ENCODE data around the gene KLHL4. TPM values are rescaled to one million over a fixed set of nuclear protein-coding genes. Genes with fewer than 3 reads are reported as not detected.
"Not testable (repeated sequence)": the region's sequence is repeated elsewhere in the genome, so short reads cannot be mapped to it uniquely, and the experiment has no call there.

Gene KLHL4
- total RNA-seq, 2 donors from 2014 or later = 0.12 TPM; not detected in 1

DNA sequence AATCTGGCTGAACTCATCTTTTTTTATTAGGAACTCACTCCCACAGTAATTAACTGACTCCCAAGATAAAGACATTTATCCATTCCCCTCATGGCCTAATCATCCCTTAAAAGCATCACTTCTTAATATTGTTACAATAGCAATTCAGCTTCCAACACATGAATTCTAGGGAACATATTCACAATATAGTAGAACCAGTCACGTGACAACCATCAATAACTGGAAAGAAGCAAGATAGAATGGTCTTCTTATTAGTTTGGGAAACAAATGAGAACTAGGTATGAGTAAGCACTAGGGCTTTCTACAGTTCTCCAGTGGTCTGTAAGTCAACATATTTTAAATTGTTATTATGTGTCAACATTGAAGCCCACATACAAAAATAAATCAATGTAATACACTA, 170.1 kb downstream of the KLHL4 start:
- Mint-ChIP-seq H3K36me3 (ENCODE audit: insufficient read depth in 2 of 2) (peaks cover 0 to 2% of the 10 kb centered on the region in 2 donors), H3K9me3 (peaks cover 5 to 6% of the 10 kb centered on the region in 2 donors), H3K27ac (no peak overlapping the region), H3K4me3 (no peak overlapping the region), H3K4me1 (ENCODE audit: low read depth) (no peaks in the 10 kb centered on the region), H3K27me3 (ENCODE audit: low read depth) (peaks cover 6% of the 10 kb centered on the region)
- DNase-seq (no peak), ATAC-seq (replicated peaks in 1 of 2) (no peak)

DNA sequence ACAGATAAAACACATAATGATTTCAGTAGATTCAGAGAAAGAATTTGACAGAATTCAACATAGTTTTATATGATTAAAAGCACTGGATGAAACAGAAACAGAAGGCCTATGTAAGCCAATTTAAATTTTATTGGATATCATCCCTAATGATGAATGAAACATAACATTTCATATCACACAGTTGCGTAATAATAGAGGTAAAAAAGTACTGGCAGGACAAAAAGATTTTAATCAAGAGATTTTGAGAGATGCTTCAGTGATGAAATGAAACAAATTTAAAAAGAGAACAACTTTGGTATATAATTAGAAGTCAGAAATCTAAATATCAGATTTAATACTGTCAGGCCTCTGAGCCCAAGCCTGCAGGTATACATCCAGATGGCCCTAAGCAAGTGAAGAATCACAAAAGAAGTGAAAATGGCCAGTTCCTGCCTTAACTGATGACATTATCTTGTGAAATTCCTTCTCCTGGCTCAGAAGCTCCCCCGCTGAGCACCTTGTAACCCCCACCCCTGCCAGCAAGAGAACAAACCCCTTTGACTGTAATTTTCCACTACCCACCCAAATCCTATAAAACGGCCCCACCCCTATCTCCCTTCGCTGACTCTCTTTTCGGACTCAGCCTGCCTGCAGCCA, 170.6 kb downstream of the KLHL4 start:
- H3K27ac Mint-ChIP-seq; ATAC-seq (replicated peaks in 1 of 2); H3K36me3 Mint-ChIP-seq (ENCODE audit: insufficient read depth in 2 of 2): not testable (repeated sequence)

DNA sequence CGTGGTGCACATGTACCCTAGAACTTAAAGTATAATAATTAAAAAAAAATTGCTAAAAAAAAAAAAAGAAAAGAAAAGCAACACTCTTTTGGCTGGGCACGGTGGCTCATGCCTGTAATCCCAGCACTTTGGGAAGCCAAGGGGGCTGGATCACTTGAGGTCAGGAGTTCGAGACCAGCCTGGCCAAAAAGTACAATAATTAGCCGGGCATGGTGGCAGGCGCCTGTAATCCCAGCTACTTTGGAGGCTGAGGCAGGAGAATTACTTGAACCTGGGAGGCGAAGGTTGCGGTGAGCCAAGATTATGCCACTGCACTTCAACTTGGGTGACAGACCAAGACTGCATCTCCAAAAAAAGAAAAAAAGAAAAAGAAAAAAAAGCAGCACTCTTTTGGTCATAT, 171.6 kb downstream of the KLHL4 start:
- H3K4me3 Mint-ChIP-seq; H3K4me1 Mint-ChIP-seq (ENCODE audit: low read depth); H3K27me3 Mint-ChIP-seq (ENCODE audit: low read depth); H3K27ac Mint-ChIP-seq; H3K36me3 Mint-ChIP-seq (ENCODE audit: insufficient read depth in 2 of 2); ATAC-seq (replicated peaks in 1 of 2); DNase-seq; H3K9me3 Mint-ChIP-seq: not testable (repeated sequence)

More for the DNA sequence above, 170.6 kb downstream of the KLHL4 start:
- H3K9me3 Mint-ChIP-seq; H3K27me3 Mint-ChIP-seq (ENCODE audit: low read depth); DNase-seq; H3K4me1 Mint-ChIP-seq (ENCODE audit: low read depth); H3K4me3 Mint-ChIP-seq: not testable (repeated sequence)

DNA sequence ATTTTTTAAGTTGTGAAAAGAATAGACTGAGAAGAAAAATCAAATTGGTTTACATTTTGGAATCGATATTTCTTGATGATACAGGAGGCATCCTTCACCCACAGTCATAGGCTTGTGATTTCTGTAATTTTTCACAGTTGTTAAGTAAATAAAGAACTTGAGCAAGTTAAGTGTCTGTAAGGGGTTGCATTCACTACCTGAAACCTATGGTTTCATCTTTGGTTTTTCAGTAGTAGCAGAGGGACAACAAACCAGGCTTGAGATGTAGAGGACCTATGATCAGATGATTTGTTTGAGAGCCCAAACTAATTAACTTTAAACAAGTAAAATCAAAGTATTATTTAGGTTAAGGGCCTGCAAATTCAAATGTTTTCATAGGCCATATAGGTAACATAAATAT, 175.6 kb downstream of the KLHL4 start:
- Mint-ChIP-seq H3K9me3 (peaks cover 2 to 3% of the 10 kb centered on the region in 2 donors), H3K4me1 (ENCODE audit: low read depth) (no peaks in the 10 kb centered on the region), H3K27ac (no peak overlapping the region), H3K4me3 (no peak overlapping the region), H3K27me3 (ENCODE audit: low read depth) (peaks cover 17% of the 10 kb centered on the region), H3K36me3 (ENCODE audit: insufficient read depth in 2 of 2) (peaks cover 0 to 2% of the 10 kb centered on the region in 2 donors)
- no peak for DNase-seq
- ATAC-seq (replicated peaks in 1 of 2) = no peak

DNA sequence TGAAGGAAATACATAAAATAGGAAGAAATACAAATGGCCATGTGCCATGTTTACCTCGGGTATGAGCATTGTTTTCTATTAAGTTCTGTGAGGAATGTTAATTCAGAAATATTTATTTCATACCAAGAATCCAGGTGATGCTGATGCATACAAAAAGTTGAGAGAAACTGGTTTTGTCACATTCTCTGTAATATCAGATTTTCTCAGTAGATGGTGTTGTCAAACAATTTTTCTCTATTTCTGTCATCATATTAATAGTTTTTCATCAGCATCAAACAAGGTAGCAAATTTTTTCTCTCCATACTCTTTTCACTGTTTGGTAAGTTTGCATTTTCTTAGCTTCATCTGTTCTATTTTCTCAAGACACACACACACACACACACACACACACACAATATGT, 179.8 kb downstream of the KLHL4 start:
- ATAC-seq (replicated peaks in 1 of 2) = no peak
- Mint-ChIP-seq H3K27ac (no peak overlapping the region), H3K27me3 (ENCODE audit: low read depth) (peaks cover 11% of the 10 kb centered on the region), H3K4me3 (no peak overlapping the region), H3K36me3 (ENCODE audit: insufficient read depth in 2 of 2) (no peaks in the 10 kb centered on the region), H3K9me3 (peaks cover 0 to 3% of the 10 kb centered on the region in 2 donors), H3K4me1 (ENCODE audit: low read depth) (no peaks in the 10 kb centered on the region)
- no peak for DNase-seq

DNA sequence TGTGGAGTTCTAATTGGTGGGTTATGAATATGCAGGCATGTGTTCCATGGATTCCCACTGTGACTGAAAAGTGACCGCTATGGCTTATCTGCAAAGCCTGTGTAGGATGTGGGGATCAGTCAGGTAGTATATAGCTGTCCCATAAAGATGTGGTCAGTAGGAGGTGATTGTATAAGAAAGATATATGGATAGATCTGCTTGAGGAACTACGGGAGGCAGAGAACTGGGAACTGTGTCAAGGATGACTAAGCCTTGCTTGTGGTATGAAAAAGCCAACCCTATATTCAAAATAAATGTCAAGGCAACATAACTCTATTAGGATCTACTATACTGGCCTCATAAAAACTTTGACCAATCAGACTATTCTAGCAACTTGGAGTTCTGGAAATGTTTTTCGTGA, 185.2 kb downstream of the KLHL4 start:
- DNase-seq (no peak), ATAC-seq (replicated peaks in 1 of 2) (no peak)
- H3K27me3 Mint-ChIP-seq (ENCODE audit: low read depth) = no peaks in the 10 kb centered on the region
- H3K27ac Mint-ChIP-seq = no peak overlapping the region
- no peaks in the 10 kb centered on the region for H3K36me3 Mint-ChIP-seq (ENCODE audit: insufficient read depth in 2 of 2)
- H3K4me3 Mint-ChIP-seq = no peak overlapping the region
- H3K9me3 Mint-ChIP-seq = peaks cover 2 to 10% of the 10 kb centered on the region in 2 donors
- H3K4me1 Mint-ChIP-seq (ENCODE audit: low read depth) = no peaks in the 10 kb centered on the region

DNA sequence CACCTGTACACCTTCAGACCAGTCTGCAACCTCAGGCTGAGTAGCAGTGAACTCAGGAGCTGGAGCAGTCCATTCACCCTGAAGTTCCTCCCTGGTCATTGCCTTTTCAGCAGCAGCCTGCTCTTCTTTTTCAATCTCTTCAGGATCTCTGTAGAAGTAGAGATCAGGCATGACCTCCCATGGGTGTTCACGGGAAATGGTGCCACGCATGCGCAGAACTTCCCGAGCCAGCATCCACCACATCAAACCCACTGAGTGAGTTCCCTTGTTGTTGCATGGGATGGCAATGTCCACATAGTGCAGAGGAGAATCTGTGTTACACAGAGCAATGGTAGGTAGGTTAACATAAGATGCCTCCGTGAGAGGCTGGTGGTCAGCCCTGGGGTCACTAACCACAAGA, 185.9 kb downstream of the KLHL4 start:
- not testable (repeated sequence) for H3K27ac Mint-ChIP-seq; H3K36me3 Mint-ChIP-seq (ENCODE audit: insufficient read depth in 2 of 2); H3K4me3 Mint-ChIP-seq; DNase-seq; H3K9me3 Mint-ChIP-seq; ATAC-seq (replicated peaks in 1 of 2); H3K4me1 Mint-ChIP-seq (ENCODE audit: low read depth); H3K27me3 Mint-ChIP-seq (ENCODE audit: low read depth)

DNA sequence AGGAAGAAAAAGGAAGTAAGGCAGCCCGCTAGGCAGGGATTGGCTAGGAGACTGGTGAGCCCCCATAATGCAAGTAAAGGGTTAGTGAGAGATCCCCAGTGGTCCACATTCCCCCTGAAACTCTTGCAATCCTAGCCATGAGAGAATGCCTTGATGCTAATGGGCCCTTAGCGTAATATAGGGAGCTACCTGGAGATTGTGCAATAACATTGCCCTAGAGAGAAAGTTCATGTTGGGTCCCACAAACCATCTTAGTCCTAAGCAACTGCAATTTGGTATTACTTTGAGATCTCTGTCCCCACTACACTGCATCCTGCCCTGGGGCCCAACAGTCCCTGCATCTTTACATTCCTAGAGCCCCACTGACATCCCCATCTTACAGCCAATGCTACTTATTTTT, 188.5 kb downstream of the KLHL4 start:
- peaks cover 6 to 10% of the 10 kb centered on the region in 2 donors for H3K9me3 Mint-ChIP-seq
- no peak for DNase-seq
- no peak overlapping the region for H3K27ac Mint-ChIP-seq
- H3K27me3 Mint-ChIP-seq (ENCODE audit: low read depth) = peaks cover 6% of the 10 kb centered on the region
- no peak for ATAC-seq (replicated peaks in 1 of 2)
- peaks cover 0 to 1% of the 10 kb centered on the region in 2 donors for H3K36me3 Mint-ChIP-seq (ENCODE audit: insufficient read depth in 2 of 2)
- no peaks in the 10 kb centered on the region for H3K4me1 Mint-ChIP-seq (ENCODE audit: low read depth)
- no peak overlapping the region for H3K4me3 Mint-ChIP-seq

DNA sequence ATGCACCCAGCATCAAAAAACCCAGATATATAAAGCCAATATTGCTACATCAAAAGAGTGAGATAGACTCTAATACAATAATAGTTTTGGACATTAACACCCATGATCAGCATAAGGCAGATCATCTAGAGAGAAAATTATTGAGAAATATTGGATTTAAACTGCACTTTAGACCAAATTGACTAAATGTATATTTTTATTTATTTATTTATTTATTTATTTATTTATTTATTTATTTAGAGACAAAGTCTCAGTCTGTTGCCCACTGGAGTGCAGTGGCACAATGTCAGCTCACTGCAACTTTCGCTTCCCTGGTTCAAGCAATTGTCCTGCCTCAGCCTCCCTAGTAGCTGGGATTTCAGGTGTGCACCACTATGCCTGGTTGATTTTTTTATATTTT, 193.0 kb downstream of the KLHL4 start:
- H3K4me1 Mint-ChIP-seq (ENCODE audit: low read depth) = no peaks in the 10 kb centered on the region
- ATAC-seq (replicated peaks in 1 of 2) (no peak), DNase-seq (no peak)
- peaks cover 0 to 1% of the 10 kb centered on the region in 2 donors for H3K36me3 Mint-ChIP-seq (ENCODE audit: insufficient read depth in 2 of 2)
- H3K4me3 Mint-ChIP-seq = no peak overlapping the region
- peaks cover 9 to 10% of the 10 kb centered on the region in 2 donors for H3K9me3 Mint-ChIP-seq
- H3K27ac Mint-ChIP-seq = no peak overlapping the region
- peaks cover 15% of the 10 kb centered on the region for H3K27me3 Mint-ChIP-seq (ENCODE audit: low read depth)

Data from activated T-cell treated with anti-CD3 and anti-CD28 coated beads, Interleukin-2, amount 50 U/mL, for 72 hours (primary cell).